Measurements from ENCODE around the gene GABPB1.

Gene GABPB1

DNA sequence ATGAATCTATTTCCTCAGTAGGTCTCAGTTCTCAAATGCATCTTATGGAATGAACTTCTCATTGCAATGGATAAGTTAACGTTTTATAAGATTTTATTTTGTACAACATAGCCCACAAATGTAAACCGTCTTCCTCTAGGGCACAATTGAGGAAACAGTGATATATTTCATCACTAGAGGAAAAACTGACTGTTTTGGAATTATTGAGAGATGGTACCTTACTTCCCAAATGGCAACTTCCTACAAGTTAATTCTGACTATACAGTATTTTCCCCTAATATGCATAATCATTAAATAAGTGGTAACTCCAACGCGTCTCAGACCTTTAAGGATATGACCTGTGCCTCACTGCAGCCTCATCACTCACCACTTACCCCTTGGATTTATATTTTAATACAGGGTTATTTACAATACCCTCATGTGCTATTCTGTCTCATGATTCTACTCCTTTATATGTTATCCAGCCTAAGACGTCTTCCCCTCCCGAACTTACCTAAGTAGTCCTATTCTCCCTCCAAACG, 13.3 kb downstream of the GABPB1 start:
- no peak for DNase-seq

DNA sequence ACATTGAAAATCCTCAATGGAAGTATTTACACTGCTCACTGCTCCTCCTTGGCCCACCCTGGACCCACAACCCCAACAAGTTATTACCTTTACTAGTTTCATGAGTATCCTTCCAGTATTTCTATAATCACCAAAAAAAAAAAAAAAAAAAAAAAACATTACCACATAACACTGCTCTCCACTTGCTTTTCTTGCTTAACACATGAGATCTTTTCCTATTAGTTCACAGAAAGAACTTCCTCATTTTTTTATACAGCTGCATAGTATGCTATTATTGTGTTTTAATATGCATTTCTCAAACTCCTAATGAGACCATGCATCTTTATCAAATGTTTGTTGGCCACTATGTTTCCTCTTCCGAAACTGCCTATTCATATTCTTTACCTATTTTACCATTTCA, 14.6 kb downstream of the GABPB1 start:
- DNase-seq = no peak

GRCh38 chr15:50339717-50340116, 15.3 kb downstream of the GABPB1 start:
- DNase-seq = no peak

DNA sequence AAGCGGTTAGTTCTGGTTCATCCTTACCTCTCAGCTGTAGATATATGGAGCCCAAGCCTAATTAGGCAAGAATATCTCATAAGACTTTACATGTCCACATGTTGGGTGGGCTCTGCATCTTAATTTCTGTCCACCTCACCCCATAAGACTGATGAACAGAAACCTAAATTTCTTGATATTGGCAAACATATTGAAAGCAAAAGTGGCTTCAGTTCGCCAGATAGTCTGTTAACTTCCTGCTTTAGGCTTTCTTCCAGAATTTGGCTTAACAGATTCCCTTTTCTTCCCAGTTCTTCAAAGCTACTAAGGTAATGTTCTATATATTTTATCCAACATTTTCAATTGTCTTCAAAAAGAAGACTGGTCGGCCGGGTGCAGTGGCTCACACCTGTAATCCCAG, 19.7 kb downstream of the GABPB1 start:
- DNase-seq = no peak

GRCh38 chr15:50333229-50333628, 21.8 kb downstream of the GABPB1 start:
- DNase-seq = no peak

GRCh38 chr15:50330921-50331320, 24.1 kb downstream of the GABPB1 start:
- DNase-seq = no peak

GRCh38 chr15:50328116-50328515, 26.9 kb downstream of the GABPB1 start:
- DNase-seq = no peak

DNA sequence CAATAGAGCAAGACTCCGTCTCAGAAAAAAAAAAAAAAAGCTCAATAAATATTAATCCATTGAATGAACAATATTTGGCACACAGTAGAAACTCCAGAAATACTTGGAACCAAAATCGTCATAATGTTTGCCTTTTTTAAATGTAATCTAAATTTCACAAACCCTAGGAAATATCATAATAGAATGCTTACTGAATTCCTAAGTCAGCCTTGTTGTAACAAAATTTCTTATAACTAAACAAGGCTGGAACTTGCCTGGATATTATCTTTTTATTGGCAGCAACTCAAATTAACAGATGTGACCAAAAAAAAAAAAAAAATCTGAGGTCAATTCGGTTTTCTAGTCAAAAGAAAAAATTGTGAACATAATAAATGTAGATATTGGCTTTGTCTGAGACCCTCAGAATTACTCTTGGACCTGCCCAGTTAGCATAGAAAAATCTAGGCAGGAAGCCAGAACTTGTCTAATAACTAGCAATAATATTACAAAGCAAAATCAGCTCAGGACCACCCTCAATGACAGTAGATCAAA, 33.3 kb downstream of the GABPB1 start:
- no peak for DNase-seq

- no peak for DNase-seq
Observed at GRCh38 chr15:50320504-50320903, 34.5 kb downstream of the GABPB1 start.

GRCh38 chr15:50318697-50319096, 36.3 kb downstream of the GABPB1 start:
- DNase-seq = no peak

DNA sequence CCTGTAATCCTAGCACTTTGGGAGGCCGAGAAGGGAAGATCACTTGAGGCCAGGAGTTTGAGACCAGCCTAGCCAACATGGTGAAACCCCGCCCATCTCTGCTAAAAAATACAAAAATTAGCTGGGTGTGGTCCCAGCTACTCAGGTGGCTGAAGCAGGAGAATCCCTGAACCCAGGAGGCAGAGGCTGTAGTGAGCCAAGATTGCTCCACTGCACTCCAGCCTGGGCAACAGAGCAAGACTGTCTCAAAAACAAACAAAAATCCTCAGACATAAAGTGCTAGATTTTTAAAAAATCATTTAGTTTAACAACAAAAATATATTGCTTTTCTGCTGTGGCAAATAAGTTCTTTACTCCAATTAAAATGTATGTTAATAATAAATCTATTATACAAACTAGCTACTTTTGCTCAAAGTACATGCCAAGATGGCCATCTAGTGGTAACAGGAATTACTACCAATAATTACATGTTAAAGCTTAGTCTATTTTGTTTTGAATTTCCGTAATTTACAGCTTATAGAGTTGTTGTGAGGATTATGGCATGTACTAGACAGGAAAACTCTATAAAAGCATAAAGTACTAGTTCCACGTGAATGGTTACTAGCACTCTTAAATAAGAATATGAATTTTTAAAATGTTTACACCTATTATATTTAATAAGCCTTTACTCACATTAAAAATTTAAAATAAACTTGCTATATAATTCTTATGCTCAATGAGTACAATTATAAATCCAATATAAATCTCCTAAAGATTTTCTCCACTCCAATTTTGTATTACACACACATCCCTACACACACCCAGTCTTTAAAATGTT, 39.0 kb downstream of the GABPB1 start:
- DNase-seq = no peak

DNA sequence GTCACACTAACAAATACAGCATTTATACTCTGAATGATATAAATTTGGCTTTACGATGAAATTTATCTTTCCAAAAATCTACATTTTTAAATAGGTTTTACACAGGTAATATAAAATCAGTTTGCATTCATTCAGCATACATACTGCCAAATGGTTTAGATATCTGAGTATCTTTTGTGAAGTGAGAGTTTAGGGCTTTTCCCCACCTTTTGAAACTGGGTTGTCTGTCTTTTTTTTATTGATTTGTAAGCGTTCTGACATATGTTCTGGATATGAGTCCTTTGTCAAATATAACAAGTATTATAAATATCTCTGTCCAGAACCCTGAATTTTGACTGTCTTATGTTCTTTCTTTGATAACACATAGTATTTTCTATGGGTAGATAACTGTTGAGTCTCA, 42.4 kb downstream of the GABPB1 start:
- DNase-seq = no peak

DNA sequence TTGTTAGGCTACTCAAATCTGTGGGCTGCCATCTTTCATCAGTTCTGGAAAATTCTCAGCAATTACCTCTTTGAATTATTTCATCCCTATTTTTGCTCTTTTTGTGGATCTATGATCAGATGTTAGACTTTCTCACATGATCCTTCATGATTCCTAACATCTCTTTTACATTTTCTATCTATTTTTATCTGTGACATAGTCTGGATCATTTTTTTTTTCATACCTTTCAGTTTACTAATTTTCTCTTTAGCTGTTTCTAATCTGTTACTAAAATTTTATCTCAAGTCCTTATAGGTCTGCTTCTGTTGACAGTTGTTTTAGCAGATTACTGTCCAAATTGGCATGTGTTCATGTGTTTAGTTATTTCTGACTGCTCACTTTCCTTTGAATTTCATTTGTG, 47.2 kb downstream of the GABPB1 start:
- DNase-seq = no peak

- DNase-seq = no peak
Observed at GRCh38 chr15:50304836-50305235, 50.2 kb downstream of the GABPB1 start.

DNA sequence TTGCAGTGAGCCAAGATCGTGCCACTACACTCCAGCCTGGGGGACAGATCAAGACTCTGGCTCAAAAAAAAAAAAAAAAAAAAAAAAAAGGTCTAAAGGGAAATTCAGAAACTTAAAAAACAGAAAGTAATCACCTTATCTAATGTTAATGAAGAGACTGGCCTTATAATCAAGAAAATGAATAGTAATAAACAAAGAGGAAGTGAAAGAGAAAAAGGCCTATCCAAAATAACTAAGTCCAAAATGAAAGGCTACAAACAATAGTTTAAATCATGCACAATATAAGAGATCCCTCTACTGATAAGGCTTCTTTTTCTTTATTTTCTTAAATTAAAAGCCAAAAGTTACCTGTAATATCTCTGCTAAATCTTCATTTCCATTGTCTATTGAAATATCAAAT, 52.4 kb downstream of the GABPB1 start:
- DNase-seq = no peak

DNA sequence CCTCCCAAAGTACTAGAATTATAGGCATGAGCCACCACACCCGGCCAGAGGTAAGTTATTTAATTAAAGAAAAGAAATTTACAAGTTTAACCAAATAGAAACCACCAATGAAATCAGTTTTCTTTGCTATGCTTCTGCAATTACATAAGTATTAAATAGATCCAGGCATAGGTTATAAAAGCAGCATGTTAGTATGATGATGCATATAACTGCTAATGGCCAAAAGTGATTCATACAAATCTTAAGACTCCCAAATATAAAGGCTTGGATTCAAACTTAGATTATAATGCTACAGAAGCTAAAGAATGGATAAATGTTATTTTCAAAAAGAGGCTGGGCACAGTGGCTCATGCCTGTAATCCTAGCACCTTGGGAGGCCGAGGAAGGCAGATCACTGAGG, 56.7 kb downstream of the GABPB1 start:
- no peak for DNase-seq

DNA sequence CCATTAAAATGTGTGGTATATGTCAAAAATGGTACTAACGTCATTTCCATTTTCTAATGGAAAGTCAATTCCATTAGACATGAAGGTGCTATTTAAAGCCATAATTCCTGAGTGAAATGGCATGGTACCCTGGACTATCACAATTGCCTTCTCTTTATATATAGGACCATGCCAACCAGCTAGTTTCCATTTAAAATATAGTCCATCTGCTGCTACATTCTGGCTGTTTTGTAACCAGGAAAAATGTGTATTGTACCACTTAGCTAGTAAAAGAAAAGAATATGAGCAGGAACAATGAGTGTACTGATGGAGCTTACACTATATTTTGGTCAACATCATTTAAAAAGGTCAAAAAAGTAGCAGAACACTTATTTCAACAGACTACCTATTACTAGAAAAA, 59.0 kb downstream of the GABPB1 start:
- no peak for DNase-seq

- no peak for DNase-seq
Observed at GRCh38 chr15:50289749-50290148, 65.2 kb downstream of the GABPB1 start.

DNA sequence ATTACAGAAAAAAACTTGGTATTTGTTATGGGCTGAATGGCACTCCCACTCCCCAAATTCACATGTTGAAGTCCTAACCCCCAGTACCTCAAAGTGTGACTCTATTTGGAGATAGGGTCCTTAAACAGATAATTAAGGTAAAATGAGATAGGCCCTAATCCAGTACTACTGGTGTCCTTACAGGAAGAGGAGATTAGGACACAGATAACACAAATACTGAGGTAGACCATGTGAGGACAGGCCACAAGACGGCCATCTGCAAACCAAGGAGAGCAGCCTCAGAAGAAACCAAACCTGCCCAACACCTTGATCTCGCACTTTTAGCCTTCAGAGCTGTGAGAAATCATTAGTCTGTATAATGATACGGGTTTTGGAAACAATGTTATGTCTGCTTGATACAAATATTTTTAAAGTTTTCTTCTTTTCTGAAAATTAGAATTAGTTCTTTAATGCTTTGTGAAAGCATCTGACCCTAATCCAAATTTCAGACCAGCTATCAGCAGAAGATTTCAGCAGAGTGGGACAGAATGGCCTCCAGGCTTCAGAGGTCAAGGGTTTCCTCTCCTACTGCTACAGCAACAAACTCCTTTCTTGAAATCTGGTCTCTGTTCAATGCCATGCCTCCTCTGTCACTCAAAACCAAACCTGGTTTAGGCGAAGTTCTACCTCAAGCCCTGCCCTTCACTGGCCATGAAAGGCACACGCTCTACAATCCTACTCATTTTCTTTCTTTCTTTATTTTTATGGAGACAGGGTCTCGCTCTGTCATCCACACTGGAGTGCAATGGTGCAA, 67.5 kb downstream of the GABPB1 start:
- DNase-seq = no peak

DNA sequence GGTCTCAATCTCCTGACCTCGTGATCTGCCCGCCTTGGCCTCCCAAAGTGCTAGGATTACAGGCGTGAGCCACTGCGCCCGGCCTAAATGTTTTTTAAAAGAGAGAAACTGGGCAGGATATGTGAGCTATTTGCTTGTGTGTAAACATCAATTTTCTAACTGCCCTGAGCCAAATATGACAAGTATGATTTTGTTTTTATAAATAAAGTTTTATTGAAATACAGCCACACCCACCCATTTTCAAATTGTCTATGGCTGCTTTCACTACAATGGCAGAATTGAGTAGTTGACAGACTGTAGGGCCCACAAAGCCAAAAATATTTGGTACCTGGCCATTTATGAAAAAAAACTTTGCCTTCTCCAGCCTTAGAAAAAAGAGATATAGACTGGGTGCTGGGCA, 73.6 kb downstream of the GABPB1 start:
- no peak for DNase-seq

GRCh38 chr15:50280271-50280670, 74.7 kb downstream of the GABPB1 start:
- no peak for DNase-seq

GRCh38 chr15:50278496-50278895, 76.5 kb downstream of the GABPB1 start:
- no peak for DNase-seq

GRCh38 chr15:50277370-50277769, 77.6 kb downstream of the GABPB1 start:
- DNase-seq = no peak

DNA sequence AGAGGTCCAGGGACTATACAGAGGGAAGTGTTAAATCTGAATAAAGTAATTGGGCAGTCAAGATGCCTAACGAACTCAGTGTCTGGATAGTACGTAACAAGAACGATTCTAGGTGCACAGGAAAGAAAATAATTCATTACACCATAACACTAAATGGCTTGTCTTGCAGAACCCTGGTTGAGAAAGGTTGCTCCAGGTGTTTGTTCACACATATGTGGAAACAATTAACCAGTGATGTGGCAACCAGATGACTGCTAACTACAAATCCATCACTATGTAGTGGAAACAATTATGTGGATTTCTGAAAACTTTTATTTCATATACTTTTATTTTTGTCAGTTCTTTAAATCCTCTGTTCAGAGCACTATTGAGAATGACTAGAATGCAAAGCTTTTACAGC, 79.1 kb downstream of the GABPB1 start:
- DNase-seq = no peak
